ENCODE data around the gene ALK. TPM values are rescaled to one million over a fixed set of nuclear protein-coding genes. Genes with fewer than 3 reads are reported as not detected.

Gene ALK
- total RNA-seq, 4 donors from 2014 or later = 0.32 to 0.42 TPM; not detected in 2

- WGBS = 55% methylated on average over 9 of the region's 9 CpGs
- no peaks in the 10 kb centered on the region for H3K9me3 ChIP-seq
- no peaks in the 10 kb centered on the region for H3K36me3 ChIP-seq
- no peak overlapping the region for H3K4me3 ChIP-seq
- peaks cover 10% of the 10 kb centered on the region for H3K4me1 ChIP-seq
- DNase-seq (ENCODE audit: low spot score in 2 of 2) = no peak
- no peak for TF ChIP-seq POLR2AphosphoS5 (IDR thresholded peaks at IDR 0.05)
- TF ChIP-seq CTCF (IDR thresholded peaks at IDR 0.05) = peak; percentile 21 to 74
- peaks cover 5% of the 10 kb centered on the region for H3K27me3 ChIP-seq
- no peak overlapping the region for H3K27ac ChIP-seq
Observed at GRCh38 chr2:29309090-29310029, 612.0 kb downstream of the ALK start.

- WGBS = 84% methylated on average over 9 of the region's 9 CpGs
- DNase-seq (ENCODE audit: low spot score in 2 of 2) = no peak
- Histone ChIP-seq H3K4me1 (peaks cover 6% of the 10 kb centered on the region), H3K9me3 (no peaks in the 10 kb centered on the region), H3K27me3 (peaks cover 5% of the 10 kb centered on the region), H3K27ac (no peak overlapping the region), H3K4me3 (no peak overlapping the region), H3K36me3 (no peaks in the 10 kb centered on the region)
- TF ChIP-seq EP300 (IDR thresholded peaks at IDR 0.05) = no peak
- no peak for TF ChIP-seq POLR2AphosphoS5 (IDR thresholded peaks at IDR 0.05)
- no peak for TF ChIP-seq POLR2A (IDR thresholded peaks at IDR 0.05)
- no peak for TF ChIP-seq CTCF (IDR thresholded peaks at IDR 0.05)
Observed at GRCh38 chr2:29308366-29308765, 613.0 kb downstream of the ALK start.

- DNase-seq (ENCODE audit: low spot score in 2 of 2) = no peak
- WGBS = 31% methylated on average over 2 of the region's 2 CpGs
- peaks cover 2% of the 10 kb centered on the region for H3K27me3 ChIP-seq
- H3K27ac ChIP-seq = no peak overlapping the region
- TF ChIP-seq EP300 (IDR thresholded peaks at IDR 0.05) (no peak), CTCF (IDR thresholded peaks at IDR 0.05) (no peak), POLR2AphosphoS5 (IDR thresholded peaks at IDR 0.05) (no peak), POLR2A (IDR thresholded peaks at IDR 0.05) (no peak)
- no peak overlapping the region for H3K4me3 ChIP-seq
- no peaks in the 10 kb centered on the region for H3K36me3 ChIP-seq
- H3K9me3 ChIP-seq = no peaks in the 10 kb centered on the region
- peaks cover 6% of the 10 kb centered on the region for H3K4me1 ChIP-seq
Observed at GRCh38 chr2:29307519-29307918, 613.9 kb downstream of the ALK start.

GRCh38 chr2:29305762-29306161 lies 615.6 kb downstream of the ALK start:
- no peaks in the 10 kb centered on the region for H3K27me3 ChIP-seq
- DNase-seq (ENCODE audit: low spot score in 2 of 2) = no peak
- TF ChIP-seq CTCF (IDR thresholded peaks at IDR 0.05) (no peak), EP300 (IDR thresholded peaks at IDR 0.05) (no peak), POLR2AphosphoS5 (IDR thresholded peaks at IDR 0.05) (no peak), POLR2A (IDR thresholded peaks at IDR 0.05) (no peak)
- no peaks in the 10 kb centered on the region for H3K9me3 ChIP-seq
- H3K27ac ChIP-seq = no peak overlapping the region
- H3K36me3 ChIP-seq = no peaks in the 10 kb centered on the region
- H3K4me1 ChIP-seq = peaks cover 6% of the 10 kb centered on the region
- H3K4me3 ChIP-seq = no peak overlapping the region
- WGBS = 83% methylated on average over 6 of the region's 6 CpGs

- peaks cover 6% of the 10 kb centered on the region for H3K27me3 ChIP-seq
- no peak for DNase-seq (ENCODE audit: low spot score in 2 of 2)
- H3K36me3 ChIP-seq = no peaks in the 10 kb centered on the region
- no peak overlapping the region for H3K4me3 ChIP-seq
- 65% methylated on average over 4 of the region's 4 CpGs for WGBS
- H3K27ac ChIP-seq = no peak overlapping the region
- TF ChIP-seq EP300 (IDR thresholded peaks at IDR 0.05) (no peak), POLR2A (IDR thresholded peaks at IDR 0.05) (no peak), CTCF (IDR thresholded peaks at IDR 0.05) (no peak), POLR2AphosphoS5 (IDR thresholded peaks at IDR 0.05) (no peak)
- H3K9me3 ChIP-seq = no peaks in the 10 kb centered on the region
- H3K4me1 ChIP-seq = peaks cover 6% of the 10 kb centered on the region
Observed at GRCh38 chr2:29304399-29305060, 616.9 kb downstream of the ALK start.
